BLaER1 (cell line): ENCODE measurements around the gene CD300H.
"Not testable (repeated sequence)": the region's sequence is repeated elsewhere in the genome, so short reads cannot be mapped to it uniquely, and the experiment has no call there.

Source experiments
- H3K27ac ChIP-seq: shearing (Covaris generic); formaldehyde crosslinking; 2 replicates; pipeline ENCODE4 v1.8.1; 2022
- H3K27me3 ChIP-seq: shearing (Covaris generic); formaldehyde crosslinking; 2 replicates; pipeline ENCODE4 v1.8.1; 2022
- H3K36me3 ChIP-seq: shearing (Covaris generic); formaldehyde crosslinking; 2 replicates; pipeline ENCODE4 v1.8.1; 2022
- H3K4me1 ChIP-seq: shearing (Covaris generic); formaldehyde crosslinking; 2 replicates; pipeline ENCODE4 v1.8.1; 2022
- H3K4me2 ChIP-seq: shearing (Covaris generic); formaldehyde crosslinking; 2 replicates; pipeline ENCODE4 v1.8.1; 2022
- H3K4me3 ChIP-seq: shearing (Covaris generic); formaldehyde crosslinking; 2 replicates; pipeline ENCODE4 v1.8.1; 2022
- H3K9ac ChIP-seq: shearing (Covaris generic); formaldehyde crosslinking; 2 replicates; pipeline ENCODE4 v1.8.1; 2022
- H3K9me3 ChIP-seq: shearing (Covaris generic); formaldehyde crosslinking; 2 replicates; pipeline ENCODE4 v1.8.1; 2022
- H4K20me1 ChIP-seq: shearing (Covaris generic); formaldehyde crosslinking; 2 replicates; pipeline ENCODE4 v1.8.1; 2022
- Cebpa-rat ChIP-seq: shearing (Covaris generic); IDR thresholded peaks from 2 replicates; pipeline ENCODE4 v1.8.1; 2022

Gene CD300H

DNA sequence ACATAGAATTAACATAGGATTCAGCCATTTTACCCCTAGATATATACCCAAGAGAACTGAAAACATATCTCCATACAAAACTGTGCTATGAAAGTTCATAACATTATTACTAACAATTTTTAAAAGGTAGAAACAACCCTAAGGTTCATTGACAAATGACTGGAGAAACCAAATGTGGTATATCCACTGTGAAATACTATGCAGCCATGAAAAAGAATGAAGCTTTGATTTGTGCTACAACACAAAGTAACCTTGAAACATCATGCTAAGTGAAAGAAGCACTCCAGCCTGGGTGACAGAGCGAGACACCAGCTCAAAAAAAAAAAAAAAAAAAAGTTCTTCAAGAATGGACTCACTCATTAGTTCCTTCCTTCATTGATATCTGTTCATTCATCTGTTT lies 24.2 kb upstream of the CD300H start:
- peaks cover 11% of the 10 kb centered on the region; the same call in 1 of the 2 replicates for H3K4me1 ChIP-seq
- no peak overlapping the region for H3K9ac ChIP-seq
- no peak overlapping the region for H3K4me2 ChIP-seq
- H3K4me3 ChIP-seq = no peak overlapping the region
- no peak for TF ChIP-seq Cebpa-rat
- no peaks in the 10 kb centered on the region for H3K27me3 ChIP-seq
- H3K36me3 ChIP-seq = no peaks in the 10 kb centered on the region
- H3K27ac ChIP-seq = no peak overlapping the region
- H3K9me3 ChIP-seq = no peaks in the 10 kb centered on the region
- no peaks in the 10 kb centered on the region for H4K20me1 ChIP-seq

DNA sequence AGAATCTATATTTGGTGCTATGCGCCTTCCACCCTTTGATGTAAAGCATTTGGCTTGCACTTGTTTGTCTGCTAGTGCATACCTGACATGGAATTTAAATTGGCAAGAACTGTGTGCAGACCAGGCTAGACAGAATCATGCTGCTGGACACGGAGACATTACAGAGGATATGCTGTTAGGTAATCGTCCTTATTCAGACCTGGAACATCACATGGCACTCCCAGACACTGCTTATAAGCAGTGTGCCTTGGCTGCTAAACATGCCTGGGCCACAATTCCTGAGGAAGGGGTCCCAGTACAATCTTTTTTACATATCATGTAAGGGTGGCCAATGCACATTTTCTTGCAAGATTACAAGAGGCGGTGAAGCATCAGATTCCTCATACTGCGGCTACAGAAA lies 18.4 kb upstream of the CD300H start:
- no peaks in the 10 kb centered on the region for H3K4me1 ChIP-seq
- no peak overlapping the region for H3K9ac ChIP-seq
- no peaks in the 10 kb centered on the region for H3K27me3 ChIP-seq
- no peak overlapping the region for H3K27ac ChIP-seq
- no peak overlapping the region for H3K4me2 ChIP-seq
- TF ChIP-seq Cebpa-rat = no peak
- no peak overlapping the region for H3K4me3 ChIP-seq
- no peaks in the 10 kb centered on the region for H3K36me3 ChIP-seq
- H4K20me1 ChIP-seq = no peaks in the 10 kb centered on the region
- H3K9me3 ChIP-seq = peaks cover 14% of the 10 kb centered on the region

DNA sequence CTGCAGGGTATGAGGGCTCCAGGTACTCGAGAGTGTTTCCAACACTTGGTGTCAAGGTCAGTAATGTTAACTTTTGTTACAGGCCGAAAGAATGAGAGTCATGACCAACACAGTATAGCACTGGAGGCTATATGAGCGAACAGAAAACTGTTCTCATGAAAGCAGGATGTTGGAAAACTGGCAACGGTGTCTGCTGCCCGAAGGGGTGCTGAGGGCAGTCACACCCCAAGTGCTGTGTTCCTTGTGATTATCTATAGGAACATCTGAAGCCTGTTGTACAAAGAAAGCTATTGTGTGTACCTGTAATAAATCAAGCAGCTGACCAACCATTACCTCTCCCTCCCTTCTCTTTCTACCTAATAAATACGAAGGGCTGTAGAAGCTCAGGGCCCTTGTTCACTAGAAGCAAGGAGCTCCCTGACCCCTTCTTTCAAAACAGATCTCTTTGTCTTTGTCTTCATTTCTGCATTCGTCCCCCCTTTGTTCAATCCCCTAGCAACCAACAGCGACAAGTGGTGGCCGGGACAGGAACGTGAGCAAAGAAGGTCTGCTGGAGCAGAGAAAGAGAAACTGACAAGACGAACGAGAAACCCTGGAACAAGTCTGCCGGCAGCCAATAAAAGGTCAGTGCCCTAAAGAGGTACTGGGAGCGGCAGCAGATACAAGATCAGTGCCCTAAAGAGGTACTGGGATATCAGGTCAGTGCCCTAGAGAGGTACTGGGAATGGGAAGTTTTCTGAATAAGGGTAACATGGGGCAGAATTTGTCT lies 17.2 kb upstream of the CD300H start:
- Histone ChIP-seq H3K36me3 (no peaks in the 10 kb centered on the region), H3K27me3 (no peaks in the 10 kb centered on the region)

DNA sequence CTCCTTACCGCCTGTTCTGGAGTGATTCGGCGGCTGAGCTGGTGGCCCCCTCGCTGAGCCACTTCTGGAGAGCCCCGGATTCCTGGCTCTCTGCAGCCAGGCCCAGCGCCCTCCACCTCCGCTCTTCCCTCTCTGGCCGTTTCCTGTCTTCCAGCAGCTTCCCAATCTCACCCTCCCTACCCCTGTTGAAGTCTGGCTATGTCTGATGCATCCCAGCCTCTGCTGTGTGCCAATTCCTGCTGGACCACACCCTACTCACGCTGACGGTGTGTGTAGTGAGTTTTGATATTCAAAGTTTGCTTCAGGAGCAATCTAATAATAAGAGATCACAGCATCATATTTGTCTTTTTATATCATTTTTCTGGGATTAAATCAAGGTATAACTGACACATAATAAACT lies 15.3 kb upstream of the CD300H start:
- no peak for TF ChIP-seq Cebpa-rat
- Histone ChIP-seq H3K27me3 (no peaks in the 10 kb centered on the region), H3K4me1 (peaks cover 15% of the 10 kb centered on the region)

More for the DNA sequence above, 17.2 kb upstream of the CD300H start:
- Histone ChIP-seq H3K4me3 (no peak overlapping the region), H3K9ac (no peak overlapping the region), H4K20me1 (no peaks in the 10 kb centered on the region), H3K4me1 (peaks cover 9% of the 10 kb centered on the region), H3K4me2 (no peak overlapping the region), H3K9me3 (peaks cover 14% of the 10 kb centered on the region), H3K27ac (no peak overlapping the region)
- TF ChIP-seq Cebpa-rat = no peak

DNA sequence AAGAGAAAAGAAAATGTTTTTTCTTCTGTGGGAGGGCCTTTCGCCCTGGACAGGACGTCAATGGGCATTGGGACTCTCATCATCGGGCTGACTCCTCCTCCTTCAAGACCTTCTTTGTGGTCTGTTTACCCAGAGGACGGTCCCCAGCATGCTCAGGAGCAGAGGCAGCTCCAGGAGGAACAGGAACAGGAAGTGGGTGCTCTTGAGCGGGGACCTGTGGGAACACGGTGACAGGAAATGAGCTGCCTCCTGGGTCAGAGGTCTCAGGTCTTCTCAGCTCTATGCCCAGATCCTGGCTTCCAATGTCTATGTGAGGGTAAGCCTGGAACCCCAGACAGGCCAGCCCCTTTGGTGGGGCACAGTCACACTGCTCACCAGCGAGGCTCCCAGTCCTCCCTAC lies 12.6 kb upstream of the CD300H start:
- H3K4me1 ChIP-seq = peaks cover 15% of the 10 kb centered on the region
- peak overlapping the region; percentile 63 for H3K4me2 ChIP-seq
- no peaks in the 10 kb centered on the region for H4K20me1 ChIP-seq
- peak overlapping the region; percentile 62 for H3K27ac ChIP-seq
- H3K36me3 ChIP-seq = no peaks in the 10 kb centered on the region
- TF ChIP-seq Cebpa-rat = no peak
- no peak overlapping the region for H3K9ac ChIP-seq
- H3K9me3 ChIP-seq = peaks cover 9% of the 10 kb centered on the region
- H3K27me3 ChIP-seq = no peaks in the 10 kb centered on the region
- H3K4me3 ChIP-seq = no peak overlapping the region

More for the DNA sequence above, 15.3 kb upstream of the CD300H start:
- Histone ChIP-seq H3K36me3 (no peaks in the 10 kb centered on the region), H3K9me3 (peaks cover 14% of the 10 kb centered on the region), H4K20me1 (no peaks in the 10 kb centered on the region), H3K9ac (no peak overlapping the region), H3K4me3 (no peak overlapping the region), H3K27ac (no peak overlapping the region), H3K4me2 (no peak overlapping the region)

DNA sequence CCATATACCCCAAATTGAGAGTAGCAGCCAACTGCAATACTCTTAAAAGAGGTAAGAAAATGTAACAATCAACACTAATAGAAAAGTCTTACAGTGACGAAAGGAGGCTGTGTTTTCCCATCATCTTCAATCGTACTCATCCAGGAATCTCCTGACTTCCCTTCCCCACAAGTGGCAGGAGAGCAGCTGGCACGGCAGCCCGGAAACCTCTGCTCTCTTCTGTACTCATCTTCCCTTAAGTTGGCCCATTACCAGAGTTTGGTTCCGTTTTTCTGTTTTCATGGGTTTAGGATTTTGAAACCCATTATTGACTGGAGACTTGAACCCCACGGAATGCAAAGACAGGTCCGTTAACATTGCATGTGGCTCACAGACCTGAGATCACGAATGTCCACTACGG lies 11.7 kb upstream of the CD300H start:
- Histone ChIP-seq H3K27ac (no peak overlapping the region), H3K4me3 (no peak overlapping the region), H4K20me1 (no peaks in the 10 kb centered on the region), H3K9me3 (no peaks in the 10 kb centered on the region), H3K4me1 (peaks cover 15% of the 10 kb centered on the region), H3K36me3 (no peaks in the 10 kb centered on the region), H3K9ac (no peak overlapping the region), H3K4me2 (peak overlapping the region; percentile 63; the same call in 1 of the 2 replicates), H3K27me3 (no peaks in the 10 kb centered on the region)
- no peak for TF ChIP-seq Cebpa-rat

- Histone ChIP-seq H3K4me2 (no peak overlapping the region), H3K27ac (no peak overlapping the region), H4K20me1 (no peaks in the 10 kb centered on the region), H3K4me1 (peaks cover 7% of the 10 kb centered on the region), H3K9me3 (no peaks in the 10 kb centered on the region), H3K36me3 (no peaks in the 10 kb centered on the region), H3K4me3 (no peak overlapping the region), H3K27me3 (no peaks in the 10 kb centered on the region), H3K9ac (no peak overlapping the region)
- no peak for TF ChIP-seq Cebpa-rat
Observed at GRCh38 chr17:74574489-74575142, 7.3 kb upstream of the CD300H start.

GRCh38 chr17:74573635-74574034 lies 6.3 kb upstream of the CD300H start:
- not testable (repeated sequence) for H3K9me3 ChIP-seq, H3K27me3 ChIP-seq, H3K4me2 ChIP-seq, H3K4me3 ChIP-seq, H4K20me1 ChIP-seq, H3K27ac ChIP-seq, H3K36me3 ChIP-seq, H3K4me1 ChIP-seq, H3K9ac ChIP-seq

DNA sequence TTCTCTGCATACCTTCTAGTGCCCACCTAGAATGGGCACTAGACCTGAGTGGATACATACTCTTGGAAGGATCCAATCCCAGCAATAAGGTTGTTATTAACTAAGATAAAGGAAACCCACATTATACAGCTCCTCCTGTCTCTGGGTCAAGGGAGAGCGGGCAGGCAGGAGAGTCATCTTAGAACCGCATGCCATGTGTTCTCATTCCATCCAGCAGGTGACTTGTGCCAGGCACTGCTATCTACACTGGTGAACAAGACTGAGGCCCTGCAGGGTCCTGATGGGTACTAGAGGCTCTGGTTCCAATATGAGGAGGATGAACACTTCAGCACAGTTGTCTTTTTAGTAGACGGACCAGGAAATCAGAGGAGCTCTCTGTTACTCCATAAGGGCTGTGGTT lies 5.9 kb upstream of the CD300H start:
- Histone ChIP-seq H3K9ac (no peak overlapping the region), H3K36me3 (no peaks in the 10 kb centered on the region), H4K20me1 (no peaks in the 10 kb centered on the region), H3K4me2 (no peak overlapping the region), H3K9me3 (no peaks in the 10 kb centered on the region), H3K27ac (no peak overlapping the region), H3K4me1 (no peaks in the 10 kb centered on the region), H3K4me3 (no peak overlapping the region), H3K27me3 (no peaks in the 10 kb centered on the region)
- no peak for TF ChIP-seq Cebpa-rat

DNA sequence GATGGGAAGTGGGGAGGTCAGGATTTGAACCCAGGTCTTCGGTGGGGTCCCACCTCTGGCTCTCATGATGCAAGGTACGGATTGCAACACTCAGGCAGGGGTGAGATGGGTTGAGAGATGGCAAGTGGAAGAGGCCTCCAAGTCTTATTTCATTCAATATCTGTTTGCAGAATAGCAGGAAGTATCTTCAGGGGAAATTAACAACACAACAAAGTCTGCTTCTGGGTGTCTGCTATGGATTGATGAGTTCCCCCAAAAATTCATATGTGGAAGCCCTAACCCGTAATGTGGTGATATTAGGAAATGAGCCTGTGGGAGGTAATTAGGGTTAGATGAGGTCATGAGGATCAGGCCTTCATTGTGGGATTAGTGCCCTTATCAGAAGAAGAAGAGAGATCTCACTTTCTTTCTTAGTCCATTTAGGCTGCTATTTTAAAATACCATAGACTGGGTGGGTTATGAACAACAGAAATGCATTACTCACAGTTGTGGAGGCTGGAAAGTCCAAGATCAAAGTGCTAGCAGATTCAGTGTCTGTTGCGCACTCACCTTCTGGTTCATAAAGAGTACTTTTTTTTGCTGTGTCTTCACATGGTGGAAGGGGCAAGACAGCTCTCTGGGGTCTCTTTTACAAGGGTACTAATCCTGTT lies 4.4 kb upstream of the CD300H start:
- H4K20me1 ChIP-seq = no peaks in the 10 kb centered on the region
- H3K4me3 ChIP-seq = no peak overlapping the region
- no peak overlapping the region for H3K9ac ChIP-seq
- no peak for TF ChIP-seq Cebpa-rat
- no peaks in the 10 kb centered on the region for H3K4me1 ChIP-seq
- no peaks in the 10 kb centered on the region for H3K9me3 ChIP-seq
- no peak overlapping the region for H3K4me2 ChIP-seq
- H3K36me3 ChIP-seq = no peaks in the 10 kb centered on the region
- H3K27ac ChIP-seq = no peak overlapping the region
- no peaks in the 10 kb centered on the region for H3K27me3 ChIP-seq
